Thoracic aorta (tissue), 2 donors: Measurements from ENCODE around the gene CISTR. TPM values are rescaled to one million over a fixed set of nuclear protein-coding genes. Genes with fewer than 3 reads are reported as not detected.
"Not testable (repeated sequence)": the region's sequence is repeated elsewhere in the genome, so short reads cannot be mapped to it uniquely, and the experiment has no call there.

Source experiments
- ATAC-seq: fragments of 150-250 bp; one replicate; pipeline ENCODE4 v1.8.0; 2017; ENCODE audit warnings: low read depth; ENCODE audit not compliant: insufficient number of reproducible peaks, low FRiP score
- DNase-seq: peaks from one replicate; pipeline ENCODE4 v3.0.0-alpha.2; 2020; ENCODE audit warnings: low spot score
- H3K27ac ChIP-seq, 2 donors: fragments of 200-600 bp; sonication (generic); 1 replicate in 1 of 2; 2 replicates in 1 of 2; pipeline ENCODE4 v1.5.1; 2016; ENCODE audit warnings: mild to moderate bottlenecking in 2 of 2, moderate library complexity in 2 of 2
- H3K27me3 ChIP-seq: fragments of 200-600 bp; sonication (generic); replicated peaks from 2 replicates; pipeline ENCODE4 v1.6.0; 2016; ENCODE audit warnings: mild to moderate bottlenecking; ENCODE audit not compliant: insufficient read depth
- H3K36me3 ChIP-seq: fragments of 200-600 bp; sonication (generic); one replicate; pipeline ENCODE4 v1.5.1; 2016
- H3K4me1 ChIP-seq, 2 donors: fragments of 200-600 bp; sonication (generic); 1 replicate in 1 of 2; 2 replicates in 1 of 2; pipeline versions ENCODE4 v1.5.1 to v1.6.0; 2016; ENCODE audit warnings: low read depth in 2 of 2, mild to moderate bottlenecking in 1 of 2; ENCODE audit not compliant: control insufficient read depth in 1 of 2
- H3K4me3 ChIP-seq: fragments of 200-600 bp; sonication (generic); 2 replicates; pipeline ENCODE4 v1.5.1; 2016; ENCODE audit warnings: mild to moderate bottlenecking
- H3K9me3 ChIP-seq: fragments of 200-600 bp; sonication (generic); 2 replicates; pipeline ENCODE4 v1.5.1; 2016
- total RNA-seq, 2 donors: library from RNA; depleted of rRNA; stranded (reverse); fragments of >200 nt; gene quantifications; one replicate each; pipeline versions ENCODE4 v1.1.0 to v1.2.3, GENCODE V29; 2016
- TF ChIP-seq, protein P1 (sequence below): fragments of 200-600 bp; sonication (generic); IDR thresholded peaks from one replicate; pipeline ENCODE4 v1.5.1; 2019; ENCODE audit warnings: antibody characterized with exemption

CISTR gene
- total RNA-seq, 2 donors from 2014 or later, result not detected

DNA sequence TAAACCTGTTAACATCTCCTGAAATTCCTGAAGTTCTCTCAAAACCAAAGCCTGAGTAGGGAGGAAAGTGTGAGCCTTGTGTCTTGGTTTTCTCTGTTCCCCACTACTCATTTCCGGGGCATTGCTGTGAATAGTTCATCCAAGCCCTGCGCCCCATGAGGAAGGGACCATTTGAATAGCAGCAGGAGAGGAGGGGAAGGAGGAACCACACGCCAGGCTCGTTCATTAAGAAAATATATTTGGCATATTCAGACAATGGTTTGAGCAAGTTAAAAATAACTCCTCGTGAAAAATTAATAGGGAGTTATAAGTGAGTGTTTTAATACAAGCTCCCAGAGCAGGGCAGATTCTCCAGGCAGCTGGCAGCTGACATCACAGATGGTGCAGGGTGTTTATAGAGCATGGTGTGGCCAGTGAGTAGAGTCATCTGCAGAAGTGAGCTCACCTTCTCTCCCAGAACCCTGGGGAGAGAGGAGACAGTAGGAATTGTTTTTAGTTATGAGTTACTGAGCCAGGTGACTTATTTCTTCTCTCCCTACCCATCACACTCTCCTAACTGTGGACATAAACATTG is 29.5 kb upstream of the CISTR start:
- Histone ChIP-seq H3K4me3 (no peak overlapping the region), H3K4me1 (peaks cover 0 to under 1% of the 10 kb centered on the region in 2 donors), H3K27me3 (no peaks in the 10 kb centered on the region), H3K27ac (no peak overlapping the region), H3K36me3 (no peaks in the 10 kb centered on the region), H3K9me3 (no peaks in the 10 kb centered on the region)
- DNase-seq, result no peak
- ATAC-seq, result no peak
- TF ChIP-seq, protein P1, sequence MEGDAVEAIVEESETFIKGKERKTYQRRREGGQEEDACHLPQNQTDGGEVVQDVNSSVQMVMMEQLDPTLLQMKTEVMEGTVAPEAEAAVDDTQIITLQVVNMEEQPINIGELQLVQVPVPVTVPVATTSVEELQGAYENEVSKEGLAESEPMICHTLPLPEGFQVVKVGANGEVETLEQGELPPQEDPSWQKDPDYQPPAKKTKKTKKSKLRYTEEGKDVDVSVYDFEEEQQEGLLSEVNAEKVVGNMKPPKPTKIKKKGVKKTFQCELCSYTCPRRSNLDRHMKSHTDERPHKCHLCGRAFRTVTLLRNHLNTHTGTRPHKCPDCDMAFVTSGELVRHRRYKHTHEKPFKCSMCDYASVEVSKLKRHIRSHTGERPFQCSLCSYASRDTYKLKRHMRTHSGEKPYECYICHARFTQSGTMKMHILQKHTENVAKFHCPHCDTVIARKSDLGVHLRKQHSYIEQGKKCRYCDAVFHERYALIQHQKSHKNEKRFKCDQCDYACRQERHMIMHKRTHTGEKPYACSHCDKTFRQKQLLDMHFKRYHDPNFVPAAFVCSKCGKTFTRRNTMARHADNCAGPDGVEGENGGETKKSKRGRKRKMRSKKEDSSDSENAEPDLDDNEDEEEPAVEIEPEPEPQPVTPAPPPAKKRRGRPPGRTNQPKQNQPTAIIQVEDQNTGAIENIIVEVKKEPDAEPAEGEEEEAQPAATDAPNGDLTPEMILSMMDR, result no peak

DNA sequence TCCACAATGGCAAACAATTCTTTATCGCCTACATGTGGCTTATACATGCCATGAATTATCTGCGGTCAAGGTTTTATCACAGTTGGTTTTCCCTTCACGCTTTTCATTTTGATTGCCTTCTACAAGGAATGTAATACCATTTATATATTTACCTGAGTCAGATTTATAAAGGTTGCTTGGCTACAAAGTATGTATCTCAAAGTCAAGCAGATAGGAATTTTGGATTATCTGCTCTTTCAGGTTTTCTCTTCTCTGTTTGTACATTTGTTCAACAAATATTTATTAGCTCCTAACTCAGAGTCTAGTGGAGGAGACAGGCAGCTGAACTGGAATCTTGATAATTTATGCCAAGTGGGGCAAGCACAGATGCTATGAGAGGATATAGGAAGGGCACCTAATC is 28.5 kb upstream of the CISTR start:
- no peaks in the 10 kb centered on the region for H3K36me3 ChIP-seq
- TF ChIP-seq, protein P1, result no peak
- DNase-seq, result no peak
- H3K4me3 ChIP-seq, result no peak overlapping the region
- H3K9me3 ChIP-seq, result no peaks in the 10 kb centered on the region
- peaks cover 0 to 10% of the 10 kb centered on the region in 2 donors for H3K4me1 ChIP-seq
- no peak for ATAC-seq
- no peak overlapping the region for H3K27ac ChIP-seq
- no peaks in the 10 kb centered on the region for H3K27me3 ChIP-seq

DNA sequence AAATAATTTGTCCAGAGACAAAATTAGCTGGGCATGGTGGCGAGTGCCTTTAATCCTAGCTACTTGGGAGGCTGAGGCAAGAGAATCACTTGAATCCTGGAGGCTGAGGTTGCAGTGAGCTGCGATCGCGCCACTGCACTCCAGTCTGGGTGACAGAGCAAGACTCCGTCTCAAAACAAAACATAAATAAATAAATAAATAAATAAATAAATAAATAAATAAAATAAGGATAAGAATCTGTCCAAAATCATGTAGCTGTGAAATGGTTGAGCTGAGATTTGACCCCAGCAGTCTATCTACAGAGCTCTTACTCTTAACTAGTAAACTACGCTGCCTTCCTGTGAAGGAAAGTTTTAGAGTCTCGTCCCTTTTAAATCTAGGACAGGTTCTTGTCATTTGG is 27.9 kb upstream of the CISTR start:
- H3K27ac ChIP-seq, H3K27me3 ChIP-seq, ATAC-seq: not testable (repeated sequence)

DNA sequence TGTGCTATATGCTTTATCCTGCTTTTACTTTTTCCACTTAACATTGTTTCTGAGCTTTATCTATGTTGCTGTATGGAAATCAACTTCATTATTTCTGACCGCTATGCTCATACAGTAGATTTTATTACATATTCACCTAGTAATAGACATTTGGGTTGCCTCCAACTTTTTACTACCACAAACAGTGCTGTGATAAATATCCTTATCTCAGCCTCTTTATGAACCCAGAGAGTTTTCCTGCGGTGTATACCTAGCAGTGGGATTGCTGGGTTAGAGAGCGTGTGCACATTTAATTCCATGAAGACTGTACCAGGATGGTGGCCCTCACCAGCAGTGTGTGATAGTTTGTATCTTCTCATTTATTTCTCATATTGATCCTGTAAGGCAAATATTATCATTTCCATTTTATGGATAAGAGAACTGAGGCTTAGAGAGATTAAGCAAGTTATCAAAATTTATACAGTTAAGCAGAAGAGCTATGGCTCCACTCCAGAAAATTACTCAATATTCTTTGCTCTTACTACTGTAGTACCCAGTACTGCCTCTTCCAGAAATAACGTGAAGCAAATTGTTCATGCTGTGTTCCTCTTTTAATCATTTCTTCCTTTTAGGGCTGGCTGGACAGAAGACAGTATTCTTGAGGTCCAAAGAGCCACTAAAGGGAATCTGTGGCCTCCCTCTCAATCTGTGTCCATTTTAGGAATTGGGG is 26.3 kb upstream of the CISTR start:
- ATAC-seq (no peak), DNase-seq (no peak)
- H3K4me1 ChIP-seq, result peaks cover 0 to 11% of the 10 kb centered on the region in 2 donors
- no peak overlapping the region for H3K4me3 ChIP-seq
- H3K27me3 ChIP-seq, result no peaks in the 10 kb centered on the region
- TF ChIP-seq, protein P1, result no peak
- H3K27ac ChIP-seq, result no peak overlapping the region
- no peaks in the 10 kb centered on the region for H3K36me3 ChIP-seq
- no peaks in the 10 kb centered on the region for H3K9me3 ChIP-seq

More for the DNA sequence above, 27.9 kb upstream of the CISTR start:
- H3K9me3 ChIP-seq, DNase-seq, H3K36me3 ChIP-seq, H3K4me3 ChIP-seq: not testable (repeated sequence)
- peaks cover 0 to 11% of the 10 kb centered on the region in 2 donors for H3K4me1 ChIP-seq

DNA sequence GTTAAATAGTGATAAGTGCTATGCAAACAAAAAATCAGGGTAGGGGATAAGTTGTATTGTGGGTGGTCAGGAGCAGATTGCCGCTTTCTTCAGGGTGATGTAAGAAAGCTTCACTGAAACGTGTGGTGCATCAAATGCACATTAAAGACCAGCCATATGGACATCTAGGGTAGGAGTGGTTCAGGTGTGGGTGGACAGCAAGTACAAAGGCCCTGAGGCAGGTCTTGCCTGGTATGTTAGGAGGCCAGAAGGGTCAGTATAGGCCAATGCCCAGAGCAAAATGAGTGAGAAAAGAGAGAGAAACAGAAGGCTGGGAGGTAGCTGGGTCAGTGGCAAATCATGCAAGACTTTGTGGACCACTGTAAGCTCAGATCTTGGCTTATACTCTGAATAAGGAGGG is 25.6 kb upstream of the CISTR start:
- DNase-seq (no peak), ATAC-seq (no peak)
- no peaks in the 10 kb centered on the region for H3K9me3 ChIP-seq
- H3K4me3 ChIP-seq, result no peak overlapping the region
- H3K4me1 ChIP-seq, result peaks cover 0 to 11% of the 10 kb centered on the region in 2 donors
- TF ChIP-seq, protein P1, result no peak
- H3K36me3 ChIP-seq, result no peaks in the 10 kb centered on the region
- no peaks in the 10 kb centered on the region for H3K27me3 ChIP-seq
- H3K27ac ChIP-seq, result no peak overlapping the region
